Subcutaneous adipose tissue (tissue), 4 donors: Measurements from ENCODE around the gene EPB41. TPM values are rescaled to one million over a fixed set of nuclear protein-coding genes. Genes with fewer than 3 reads are reported as not detected.

Experiments used
- CTCF ChIP-seq: fragments of 450-650 bp; IDR thresholded peaks from one replicate; pipeline ENCODE4 v1.5.1; 2016; ENCODE audit warnings: low read depth, mild to moderate bottlenecking, control low read depth, antibody characterized with exemption, moderate library complexity
- total RNA-seq, 4 donors: library from RNA; depleted of rRNA; stranded (reverse); fragments of >200 nt; gene quantifications; one replicate each; pipeline ENCODE4 v1.1.0, GENCODE V29; 2016

Gene EPB41
- total RNA-seq, 4 donors from 2014 or later: 30.8 to 66.1 (median 43.0) TPM

- TF ChIP-seq CTCF: no peak
These were observed 222.1 kb downstream of the EPB41 start for GRCh38 chr1:29136391-29136915.

GRCh38 chr1:29142714-29143113 is 228.3 kb downstream of the EPB41 start:
- TF ChIP-seq CTCF: no peak

DNA sequence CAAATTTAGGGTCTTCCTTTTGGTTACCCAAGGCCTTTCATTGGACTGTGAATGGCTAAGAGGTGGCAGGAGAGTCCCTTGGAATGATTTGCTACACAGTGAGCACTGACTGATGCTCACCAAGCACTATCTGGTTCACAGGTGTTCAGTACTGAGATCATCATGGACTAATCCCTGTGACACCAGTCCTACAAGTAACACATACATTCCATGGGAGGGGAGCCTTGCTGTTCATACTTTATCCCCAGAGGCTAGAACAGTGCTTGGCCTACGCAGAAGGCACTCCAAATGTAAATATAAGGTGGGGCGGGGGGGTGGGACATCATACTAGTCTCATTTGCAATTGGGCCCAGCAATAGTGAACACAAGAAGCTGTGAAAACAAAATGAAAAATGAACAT is 229.8 kb downstream of the EPB41 start:
- no peak for TF ChIP-seq CTCF

DNA sequence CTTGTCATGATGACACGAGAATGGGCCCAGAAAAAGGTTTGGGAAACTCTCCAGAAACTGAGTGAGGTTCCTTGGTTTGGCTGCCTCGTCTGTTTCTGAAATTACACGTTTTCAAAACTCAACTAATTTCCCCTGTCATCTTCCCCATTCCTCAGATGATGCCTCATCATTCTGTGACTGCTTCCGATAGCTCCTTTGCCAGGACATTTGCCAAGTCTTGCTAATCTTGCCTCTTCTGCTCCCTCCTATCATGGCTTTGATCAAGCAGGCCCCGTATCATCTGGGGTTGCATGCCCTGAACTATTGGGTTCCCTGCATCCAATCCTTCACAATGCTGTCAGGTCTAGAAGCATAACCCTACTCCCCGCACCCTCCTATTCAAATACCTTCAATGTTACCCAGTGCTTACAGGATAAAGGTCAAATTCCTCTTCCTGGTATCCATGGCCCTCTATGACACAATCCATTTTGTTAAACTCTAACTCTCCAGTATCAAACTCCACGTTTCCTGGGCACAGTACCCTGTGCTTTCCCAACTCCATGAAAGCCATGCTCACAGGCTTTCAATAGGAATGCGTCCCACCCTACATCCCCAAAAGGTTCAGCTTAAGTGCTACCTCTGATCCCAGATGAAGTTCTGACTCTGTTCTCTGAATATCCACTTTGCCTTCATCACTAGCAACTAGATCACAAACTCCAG is 231.5 kb downstream of the EPB41 start:
- TF ChIP-seq CTCF: no peak

DNA sequence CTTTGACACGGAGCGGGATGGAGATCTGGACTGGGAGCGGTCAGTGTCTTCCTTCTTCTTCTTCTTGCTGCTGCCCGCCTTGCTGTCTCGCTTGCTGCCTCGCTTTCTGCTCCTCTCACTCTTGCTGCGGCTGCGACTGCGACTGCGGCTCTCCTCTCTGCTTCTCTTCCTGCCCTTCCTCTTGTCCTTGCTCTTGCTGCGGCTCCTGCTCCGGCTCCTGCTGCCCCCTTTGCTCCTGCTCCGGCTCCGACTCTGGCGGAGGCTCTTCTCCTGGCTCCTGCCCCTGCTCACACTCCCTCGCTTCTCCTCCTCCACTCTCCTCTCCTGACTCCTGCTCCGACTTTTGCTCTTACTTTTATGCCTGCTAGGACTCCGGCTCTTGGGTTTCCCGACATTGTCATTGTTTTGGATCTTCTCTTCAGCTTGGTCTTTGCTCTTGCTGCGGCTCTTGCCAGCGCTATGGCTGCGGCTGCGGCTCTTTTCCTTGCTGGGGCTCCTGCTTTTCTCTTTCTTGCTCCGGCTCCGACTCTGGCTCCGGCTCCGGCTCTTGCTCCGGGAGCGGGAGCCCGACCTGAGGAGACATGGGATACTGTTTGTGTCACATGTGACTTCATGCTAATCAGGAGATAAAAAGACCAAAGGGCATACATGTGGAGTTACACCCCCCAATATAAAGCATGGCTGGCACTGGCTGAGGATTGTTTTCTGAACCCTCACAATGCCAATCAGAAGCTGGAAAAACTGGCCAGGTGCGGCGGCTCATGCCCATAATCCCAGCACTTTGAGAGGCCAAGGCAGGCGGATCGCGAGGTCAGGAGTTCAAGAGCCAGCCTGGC is 234.5 kb downstream of the EPB41 start:
- no peak for TF ChIP-seq CTCF

DNA sequence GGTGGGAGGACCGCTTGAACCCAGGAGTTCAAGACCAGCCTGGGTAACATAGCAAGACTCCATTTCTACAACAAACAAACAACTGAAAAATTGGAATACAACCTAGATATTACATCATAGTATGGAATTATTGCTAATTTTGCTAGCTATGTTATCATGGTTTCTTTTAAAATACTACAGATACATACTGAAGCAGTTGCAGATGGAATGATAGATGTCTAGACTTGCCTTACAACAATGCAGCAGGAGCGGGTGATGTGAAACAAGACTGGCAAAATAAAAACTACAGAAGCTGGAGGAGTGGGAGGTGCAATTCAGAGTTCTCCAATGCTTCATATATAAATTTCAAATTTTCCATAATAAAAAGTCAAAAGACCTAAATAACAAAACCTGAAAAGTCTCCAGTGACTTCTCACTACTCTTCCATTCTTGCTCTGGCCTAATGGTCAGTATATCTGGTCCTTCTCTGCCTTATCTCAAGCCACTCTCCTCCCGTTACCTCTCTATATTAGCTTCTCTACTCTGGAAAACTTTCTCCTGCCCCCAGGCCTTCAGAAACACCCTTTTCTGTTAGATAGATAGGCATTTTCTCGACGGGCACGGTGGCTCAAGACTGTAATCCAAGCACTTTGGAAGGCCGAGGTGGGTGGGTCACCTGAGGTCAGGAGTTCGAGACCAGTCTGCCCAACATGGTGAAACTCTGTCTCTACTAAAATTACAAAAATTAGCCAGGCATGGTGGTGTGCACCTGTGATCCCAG is 237.9 kb downstream of the EPB41 start:
- TF ChIP-seq CTCF: no peak
